Measurements from ENCODE around the gene NEK2.
"Not testable (repeated sequence)": the region's sequence is repeated elsewhere in the genome, so short reads cannot be mapped to it uniquely, and the experiment has no call there.

Gene NEK2

DNA sequence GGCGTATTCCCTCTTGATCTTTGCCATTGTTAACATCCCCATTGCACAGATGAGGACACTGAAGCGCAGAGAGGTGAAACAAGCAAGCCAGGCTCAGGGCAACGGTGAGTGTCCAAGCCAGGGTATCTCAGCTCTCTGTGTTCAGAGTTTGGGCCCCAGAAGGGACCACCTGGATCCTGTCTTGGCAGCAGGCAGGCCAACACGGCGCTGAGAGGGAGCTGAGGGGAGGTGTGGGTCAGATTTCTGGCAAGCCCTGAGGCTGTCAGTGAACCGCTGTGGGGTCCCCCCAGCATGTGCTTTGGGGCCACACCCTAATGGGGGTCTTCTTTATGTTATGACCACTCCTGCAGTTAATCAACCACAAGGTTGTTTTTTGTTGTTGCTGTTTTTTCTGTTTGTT is 23.1 kb downstream of the NEK2 start:
- no peak overlapping the region for H3K4me3 ChIP-seq (ENCODE audit: low read depth, low read length)

DNA sequence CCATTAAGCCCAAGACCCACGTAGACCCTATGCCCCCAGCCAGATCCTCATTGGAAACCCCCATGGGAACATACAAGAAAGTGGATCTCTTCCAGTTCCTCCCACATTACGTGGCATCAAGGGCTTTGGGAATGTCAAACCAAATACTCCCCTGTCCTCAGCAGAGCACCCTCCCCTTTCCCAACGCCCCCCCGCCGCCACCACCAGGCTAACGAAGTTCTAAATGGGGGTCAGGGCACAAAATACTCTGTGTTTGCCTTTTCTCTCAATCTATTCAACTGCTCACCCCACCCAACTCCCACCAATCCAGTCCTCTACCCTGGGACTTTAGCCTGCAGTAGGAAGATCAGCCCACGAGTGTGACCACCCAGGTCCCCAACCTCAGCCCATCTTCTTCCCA is 24.5 kb downstream of the NEK2 start:
- no peak overlapping the region for H3K4me3 ChIP-seq (ENCODE audit: low read depth, low read length)

DNA sequence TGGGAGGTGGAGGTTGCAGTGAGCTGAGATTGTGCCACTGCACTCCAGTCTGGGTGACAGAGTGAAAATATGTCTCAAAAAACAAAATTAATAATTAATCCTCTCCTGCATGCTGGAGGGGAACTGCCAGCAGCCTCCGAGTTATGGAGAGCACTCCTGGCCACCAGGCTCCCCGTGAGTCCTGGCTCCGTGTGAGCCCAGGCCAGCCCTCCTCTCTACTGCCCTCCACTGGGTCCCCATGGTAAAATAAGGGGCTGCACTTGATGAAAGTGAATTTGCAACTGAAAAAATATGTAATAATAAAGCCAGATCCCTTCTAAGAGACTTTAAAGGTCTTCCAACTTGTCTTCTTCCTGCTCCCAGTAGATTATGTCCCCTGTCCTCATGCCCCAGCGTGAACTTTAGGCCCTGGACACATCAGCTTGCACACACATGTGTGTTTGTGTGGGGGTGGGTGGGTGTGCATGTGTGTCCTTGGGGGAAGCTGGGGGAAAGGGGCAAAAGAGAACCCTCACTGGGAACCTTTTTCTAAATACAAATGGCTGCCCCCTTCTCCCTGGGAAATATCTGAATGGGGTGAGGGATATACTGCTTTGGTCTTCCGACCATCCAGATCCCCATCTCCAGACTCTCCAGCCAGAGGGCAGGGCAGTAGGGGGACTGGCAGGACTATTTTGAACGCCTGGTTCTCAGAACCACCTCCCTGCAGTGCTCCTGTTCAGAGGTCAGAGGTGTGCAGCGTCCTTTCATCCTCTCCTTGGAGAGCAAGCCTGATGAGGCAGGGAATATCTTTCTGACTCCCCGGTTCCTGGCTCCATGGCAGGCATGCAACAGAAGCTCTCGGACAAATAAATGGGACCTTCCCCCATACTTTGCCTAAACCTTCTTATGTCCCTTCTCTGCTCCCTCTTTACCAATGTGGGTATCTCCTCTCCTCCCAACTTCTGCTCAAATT is 26.2 kb downstream of the NEK2 start:
- H3K4me3 ChIP-seq (ENCODE audit: low read depth, low read length): no peak overlapping the region

DNA sequence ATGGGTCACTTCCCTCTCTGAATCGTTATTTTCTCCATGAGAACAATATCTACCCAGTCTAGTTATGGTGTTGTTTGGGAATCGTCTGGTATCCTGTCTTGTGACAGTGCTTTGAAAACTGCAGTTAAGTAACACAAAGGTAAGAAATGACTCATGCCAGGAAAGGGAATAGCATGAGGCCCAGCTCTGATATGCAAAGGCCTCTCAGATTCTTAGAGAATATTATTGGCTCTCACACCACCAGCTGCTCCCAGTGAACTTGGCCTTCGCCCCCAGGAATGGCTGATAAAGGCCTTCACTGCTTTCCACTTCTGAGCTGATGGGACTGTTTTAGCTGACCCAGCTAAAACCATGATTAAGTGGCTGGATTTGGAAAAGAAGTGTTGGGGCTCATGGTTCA is 27.1 kb downstream of the NEK2 start:
- no peak overlapping the region for H3K4me3 ChIP-seq (ENCODE audit: low read depth, low read length)

DNA sequence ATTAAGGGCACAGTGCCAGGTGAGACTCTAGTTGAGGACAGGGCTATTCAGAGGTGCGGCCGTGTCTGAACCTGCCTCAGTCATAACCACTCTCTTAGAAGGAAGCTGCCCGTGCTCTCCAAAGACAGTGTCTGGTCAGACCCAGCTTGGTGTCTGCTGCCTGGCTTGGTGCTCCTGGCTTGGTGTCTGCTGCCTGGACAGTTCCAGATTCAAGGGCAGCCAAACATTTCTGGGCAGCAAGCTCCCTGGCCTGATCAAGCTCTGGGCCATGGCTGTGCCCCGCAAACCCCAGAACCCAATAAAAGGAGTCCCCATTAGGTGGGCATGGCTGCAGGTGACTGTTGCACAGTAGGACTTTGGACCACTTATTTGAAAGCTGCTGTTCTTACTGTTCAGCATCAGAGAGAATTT is 27.7 kb downstream of the NEK2 start:
- H3K4me3 ChIP-seq (ENCODE audit: low read depth, low read length): no peak overlapping the region

DNA sequence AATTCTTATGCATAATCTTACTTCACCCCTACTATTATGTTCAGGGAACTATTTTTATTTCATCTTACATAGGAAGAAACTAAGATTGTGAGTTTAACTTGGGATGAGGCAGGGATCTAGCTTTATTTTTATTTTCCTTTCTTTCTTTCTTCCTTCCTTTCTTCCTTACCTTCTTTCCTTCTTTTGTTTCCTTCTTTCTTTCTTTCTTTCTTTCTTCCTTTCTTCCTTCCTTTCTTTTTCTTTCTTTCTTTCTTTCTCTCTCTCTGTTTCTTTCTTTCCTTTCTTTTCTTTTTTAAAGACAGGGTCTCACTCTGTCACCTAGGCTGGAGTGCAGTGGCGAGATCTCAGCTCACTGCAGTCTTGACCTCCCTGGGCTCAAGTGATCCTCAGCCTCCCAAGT is 28.9 kb downstream of the NEK2 start:
- H3K4me3 ChIP-seq (ENCODE audit: low read depth, low read length): no peak overlapping the region

DNA sequence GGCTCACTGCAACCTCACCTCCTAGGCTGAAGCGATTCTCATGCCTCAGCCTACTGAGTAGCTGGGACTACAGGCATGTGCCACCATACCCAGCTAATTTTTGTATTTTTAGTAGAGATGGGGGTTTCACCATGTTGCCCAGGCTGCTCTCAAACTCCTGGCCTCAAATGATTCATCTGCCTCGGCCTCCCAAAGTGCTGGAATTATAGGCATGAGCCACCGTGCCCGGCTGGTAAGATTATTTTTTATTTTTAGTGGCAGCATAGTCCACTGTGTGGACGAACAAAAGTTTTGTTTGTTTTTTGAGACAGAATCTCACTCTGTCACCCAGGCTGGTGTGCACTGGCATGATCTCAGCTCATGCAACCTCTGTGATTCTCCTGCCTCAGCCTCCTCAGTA is 29.8 kb downstream of the NEK2 start:
- H3K4me3 ChIP-seq (ENCODE audit: low read depth, low read length): not testable (repeated sequence)

DNA sequence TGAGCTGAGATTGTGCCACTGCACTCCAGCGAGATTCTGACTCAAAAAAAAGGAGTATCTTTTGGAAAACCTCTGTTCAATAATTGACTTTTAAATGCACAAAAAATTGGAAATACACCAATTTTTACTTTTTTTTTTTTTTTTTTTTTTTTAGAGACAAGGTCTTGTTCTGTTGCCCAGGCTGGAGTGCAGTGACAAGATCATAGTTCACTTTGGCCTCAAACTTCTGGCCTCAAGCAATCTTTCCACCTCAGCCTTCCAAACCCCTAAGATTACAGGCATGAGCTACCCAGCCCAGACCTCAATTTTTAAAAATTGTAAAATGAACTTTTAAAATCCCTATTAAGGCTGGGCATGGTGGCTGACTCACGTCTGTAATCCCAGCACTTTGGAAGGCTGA is 30.8 kb downstream of the NEK2 start:
- H3K4me3 ChIP-seq (ENCODE audit: low read depth, low read length): no peak overlapping the region

DNA sequence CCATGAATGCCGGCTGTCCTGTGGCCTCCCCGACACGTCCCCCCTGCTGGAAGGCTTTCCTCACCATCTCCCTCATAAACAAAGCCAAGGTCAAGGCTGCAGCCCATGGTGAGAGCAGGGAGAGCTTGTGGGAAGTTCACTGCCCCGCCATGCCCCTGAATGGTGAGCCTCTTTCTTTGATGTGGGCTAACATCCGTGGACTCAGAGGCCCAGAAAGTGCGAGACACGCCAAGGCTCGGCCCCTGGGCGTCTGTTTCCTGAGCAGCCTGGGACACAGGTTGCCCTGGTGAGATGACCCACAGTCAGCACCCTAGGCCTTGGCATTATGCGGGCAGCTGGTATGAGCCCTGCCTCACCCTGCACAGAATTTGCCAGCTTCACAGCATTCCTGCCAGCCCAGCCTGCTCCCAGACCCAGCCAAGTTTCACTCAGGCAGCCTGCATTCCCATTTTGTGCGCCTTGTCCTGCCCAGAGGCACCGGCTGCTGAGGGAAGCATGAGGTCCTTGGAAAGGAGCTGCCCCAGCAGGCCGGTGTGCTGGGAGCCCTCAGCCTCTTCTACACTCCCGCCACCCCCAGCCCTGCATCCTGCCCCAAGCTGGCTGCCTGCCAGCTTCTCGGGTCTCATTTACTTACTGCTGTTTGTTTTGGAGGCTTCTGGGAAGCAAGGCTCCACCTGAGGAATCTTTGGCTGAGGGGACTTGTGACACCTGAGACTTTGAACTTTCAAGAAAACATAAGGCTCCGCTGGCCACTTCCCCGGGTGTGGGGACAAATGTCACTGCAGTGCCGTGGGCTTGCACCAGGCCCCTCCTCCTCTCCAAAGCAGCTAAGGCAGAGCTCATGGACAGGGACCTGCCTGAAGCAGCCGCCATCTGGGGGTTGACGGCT is 31.9 kb downstream of the NEK2 start:
- H3K4me3 ChIP-seq (ENCODE audit: low read depth, low read length): no peak overlapping the region

DNA sequence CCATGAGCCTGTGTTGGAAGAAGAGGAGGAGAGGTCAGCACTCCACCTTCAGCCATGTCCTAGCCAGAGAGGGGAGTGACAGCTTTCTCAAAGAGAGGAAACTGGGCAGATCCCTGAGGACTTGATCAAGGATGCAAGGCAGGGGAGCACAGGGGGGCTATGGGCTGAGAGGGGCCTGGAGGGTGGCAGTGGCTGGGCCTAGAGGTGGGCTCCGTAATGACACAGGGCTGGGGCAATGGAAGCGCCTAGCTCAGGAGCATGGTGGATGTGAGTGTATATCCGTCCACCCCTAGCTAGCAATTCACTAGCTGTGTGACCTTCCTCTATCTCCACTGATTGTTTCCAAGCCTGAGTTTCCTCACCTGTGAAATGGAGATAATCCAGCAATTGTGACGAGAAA is 32.6 kb downstream of the NEK2 start:
- no peak overlapping the region for H3K4me3 ChIP-seq (ENCODE audit: low read depth, low read length)

DNA sequence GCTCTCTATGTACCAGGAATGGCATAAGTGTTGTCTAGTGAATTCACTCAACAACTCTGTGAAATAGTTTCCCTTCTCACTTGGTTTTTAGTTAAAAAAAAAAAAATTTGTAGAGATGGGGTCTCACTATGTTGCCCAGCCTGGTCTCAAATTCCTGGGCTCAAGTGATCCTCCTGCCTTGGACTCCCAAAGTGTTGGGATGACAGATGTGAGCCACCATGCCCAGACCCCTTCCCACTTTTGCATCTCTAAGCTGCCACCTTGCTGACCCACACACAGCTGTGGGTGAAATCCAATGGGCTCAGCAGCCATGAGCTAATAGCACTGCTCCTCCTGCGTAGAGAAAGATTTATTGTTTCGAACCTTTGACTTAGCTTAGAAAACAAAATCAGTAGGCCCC is 33.5 kb downstream of the NEK2 start:
- H3K4me3 ChIP-seq (ENCODE audit: low read depth, low read length): no peak overlapping the region

DNA sequence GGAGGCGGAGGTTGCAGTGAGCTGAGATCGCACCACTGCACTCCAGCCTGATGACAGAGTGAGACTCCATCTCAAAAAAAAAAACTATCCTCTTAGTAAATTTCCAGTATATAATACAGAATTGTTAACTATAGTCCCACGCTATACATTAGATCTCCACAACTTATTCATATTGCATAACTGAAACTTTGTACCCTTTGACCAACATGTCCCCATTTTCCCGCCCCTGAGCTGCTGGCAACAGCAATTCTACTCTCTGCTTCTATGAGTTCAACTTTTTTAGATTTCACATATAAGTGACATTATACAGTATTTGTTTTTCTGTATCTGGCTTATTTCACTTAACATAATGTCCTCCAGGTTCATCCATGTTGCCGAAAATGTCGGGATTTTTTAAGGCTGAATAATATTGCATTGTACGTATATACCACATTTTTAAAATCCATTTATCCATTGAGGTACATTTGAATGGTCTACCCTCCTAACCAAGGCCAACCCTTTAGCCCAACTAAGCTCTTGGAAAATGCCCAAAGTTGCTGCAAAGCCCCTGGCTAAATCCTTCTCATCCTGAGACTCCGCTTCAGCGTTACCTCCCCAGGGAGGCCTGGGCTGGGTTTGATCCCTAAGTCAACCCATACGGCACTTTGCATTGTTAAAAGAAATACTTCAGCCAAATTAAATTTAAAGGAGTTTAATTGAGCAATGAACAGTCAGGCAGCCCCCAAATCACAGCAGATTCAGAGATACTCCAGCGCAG is 34.2 kb downstream of the NEK2 start:
- H3K4me3 ChIP-seq (ENCODE audit: low read depth, low read length): no peak overlapping the region

DNA sequence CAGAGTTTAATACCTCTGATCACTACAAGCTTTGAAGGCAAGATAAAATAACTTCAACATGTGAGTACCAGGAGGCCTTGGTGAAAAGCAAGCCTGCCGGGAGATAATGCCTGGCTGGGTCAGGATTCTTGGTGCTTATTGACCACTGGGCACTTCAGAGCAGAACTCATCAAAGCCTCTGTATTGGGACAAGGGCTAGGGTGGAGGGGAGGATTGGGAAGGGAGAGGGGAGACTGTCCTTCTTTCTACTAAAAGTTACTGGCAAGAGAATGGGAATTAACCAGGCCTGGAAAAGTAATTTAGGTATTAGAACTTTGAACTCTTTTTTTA is 35.2 kb downstream of the NEK2 start:
- H3K4me3 ChIP-seq (ENCODE audit: low read depth, low read length): no peak overlapping the region

DNA sequence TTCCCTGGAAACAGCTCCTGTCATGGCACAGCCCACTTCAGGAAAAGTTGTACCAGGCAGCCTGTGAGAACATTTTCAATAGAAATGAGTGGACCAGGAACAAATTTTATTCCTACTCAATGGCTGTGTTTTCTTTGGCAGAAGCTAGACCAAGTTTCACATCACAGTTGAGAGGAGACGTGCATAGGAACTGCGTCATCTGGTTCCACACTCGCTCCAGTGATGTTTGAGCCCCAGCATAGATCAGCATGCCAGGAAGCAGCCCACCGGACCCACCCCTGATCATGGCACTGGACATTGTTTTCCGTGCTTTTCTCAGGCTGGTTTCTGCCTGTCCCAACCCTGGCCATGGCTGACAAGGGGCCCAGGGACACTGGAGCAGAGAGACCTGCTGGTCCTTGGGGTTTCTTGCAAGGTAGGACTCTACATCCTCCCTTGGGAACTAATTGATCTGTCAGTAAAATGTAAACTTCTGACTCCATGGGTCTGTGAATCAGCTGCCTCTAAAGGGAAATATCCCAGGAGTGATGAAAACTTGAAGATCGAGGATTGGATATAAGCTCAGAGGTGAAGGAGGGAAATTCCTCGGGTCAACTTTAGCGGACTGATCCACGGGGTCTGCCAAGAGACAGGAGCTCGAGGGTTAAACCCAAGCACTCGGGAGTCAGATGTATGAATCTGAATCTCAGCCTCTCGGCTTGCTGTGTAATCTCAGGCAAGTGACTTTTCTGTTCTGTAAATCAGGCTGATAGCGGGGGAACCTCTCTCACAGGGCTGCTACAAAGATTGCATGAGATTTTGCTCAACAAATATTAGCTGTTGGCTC is 35.7 kb downstream of the NEK2 start:
- H3K4me3 ChIP-seq (ENCODE audit: low read depth, low read length): no peak overlapping the region

DNA sequence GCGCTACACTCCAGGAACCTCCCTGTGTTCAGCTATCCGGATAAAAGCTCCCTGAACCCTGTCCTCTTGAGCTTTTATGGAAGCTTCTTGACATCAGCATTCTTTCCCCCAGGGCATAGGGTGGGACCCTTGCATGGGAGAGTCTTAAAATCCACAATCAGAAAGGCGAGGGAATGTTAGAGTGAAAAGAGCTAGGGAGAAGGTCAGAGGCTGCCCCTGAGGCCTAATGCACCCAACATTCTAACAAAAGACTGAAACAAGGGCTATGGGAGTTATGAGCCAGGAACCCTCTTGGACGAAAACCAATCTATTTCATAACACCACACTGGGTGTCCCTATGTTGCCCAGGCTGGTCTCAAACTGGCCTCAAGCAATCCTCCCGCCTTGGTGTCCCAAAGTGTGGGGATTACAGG is 36.7 kb downstream of the NEK2 start:
- H3K4me3 ChIP-seq (ENCODE audit: low read depth, low read length): no peak overlapping the region

DNA sequence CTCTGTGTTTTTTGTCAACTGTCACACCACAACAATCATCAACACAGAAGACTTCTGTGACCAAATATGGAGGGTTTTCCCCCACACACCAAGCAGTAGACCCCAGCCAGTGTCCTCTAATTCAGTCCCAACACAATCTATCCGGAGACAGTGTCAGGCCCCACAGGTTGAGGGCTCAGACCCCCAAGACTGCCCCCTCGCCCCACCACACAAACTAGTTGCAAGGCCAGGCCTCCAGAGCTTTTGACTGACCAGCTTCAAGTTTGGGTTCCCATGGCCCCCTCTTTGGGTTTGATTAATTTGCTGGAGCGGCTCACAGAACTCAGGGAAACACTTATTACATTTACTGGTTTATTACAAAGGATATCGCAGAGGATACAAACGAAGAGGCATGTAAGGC is 37.2 kb downstream of the NEK2 start:
- no peak overlapping the region for H3K4me3 ChIP-seq (ENCODE audit: low read depth, low read length)

DNA sequence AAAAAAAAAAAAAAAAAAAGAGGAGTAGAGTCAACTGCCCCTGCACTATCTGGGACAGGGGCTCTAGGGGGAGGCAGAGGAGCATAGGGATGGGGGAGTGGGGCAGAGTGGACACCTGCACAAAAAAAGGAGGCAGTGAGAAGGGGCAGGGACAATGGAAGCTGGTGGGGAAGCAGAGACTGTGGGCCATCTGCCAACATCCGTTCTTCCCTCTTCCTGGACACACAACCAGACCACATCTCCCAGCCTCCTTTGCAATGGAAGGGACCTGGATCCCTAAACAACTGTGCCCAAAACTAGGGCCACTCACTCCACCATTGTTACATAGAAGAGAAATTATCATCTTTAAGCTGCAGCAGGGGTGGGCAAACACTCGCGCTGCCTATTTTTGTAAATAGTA is 38.4 kb downstream of the NEK2 start:
- no peak overlapping the region for H3K4me3 ChIP-seq (ENCODE audit: low read depth, low read length)

DNA sequence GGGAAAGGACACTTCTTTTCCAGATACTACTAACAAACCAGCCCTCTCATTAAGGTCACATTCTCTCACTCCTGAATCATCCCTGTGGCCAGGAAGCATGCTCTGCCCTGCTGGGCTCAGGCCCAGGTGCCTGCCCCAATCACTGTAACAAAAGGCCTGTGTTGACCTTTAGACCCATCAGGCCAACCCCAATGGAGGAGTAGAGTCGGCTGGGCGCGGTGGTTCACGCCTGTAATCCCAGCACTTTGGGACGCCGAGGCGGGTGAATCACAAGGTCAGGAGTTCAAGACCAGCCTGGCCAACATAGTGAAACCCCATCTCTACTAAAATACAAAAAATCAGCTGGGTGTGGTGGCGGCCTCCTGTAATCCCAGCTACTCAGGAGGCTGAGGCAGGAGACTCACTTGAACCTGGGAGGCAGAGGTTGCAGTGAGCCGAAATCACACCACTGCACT is 38.8 kb downstream of the NEK2 start:
- not testable (repeated sequence) for H3K4me3 ChIP-seq (ENCODE audit: low read depth, low read length)

DNA sequence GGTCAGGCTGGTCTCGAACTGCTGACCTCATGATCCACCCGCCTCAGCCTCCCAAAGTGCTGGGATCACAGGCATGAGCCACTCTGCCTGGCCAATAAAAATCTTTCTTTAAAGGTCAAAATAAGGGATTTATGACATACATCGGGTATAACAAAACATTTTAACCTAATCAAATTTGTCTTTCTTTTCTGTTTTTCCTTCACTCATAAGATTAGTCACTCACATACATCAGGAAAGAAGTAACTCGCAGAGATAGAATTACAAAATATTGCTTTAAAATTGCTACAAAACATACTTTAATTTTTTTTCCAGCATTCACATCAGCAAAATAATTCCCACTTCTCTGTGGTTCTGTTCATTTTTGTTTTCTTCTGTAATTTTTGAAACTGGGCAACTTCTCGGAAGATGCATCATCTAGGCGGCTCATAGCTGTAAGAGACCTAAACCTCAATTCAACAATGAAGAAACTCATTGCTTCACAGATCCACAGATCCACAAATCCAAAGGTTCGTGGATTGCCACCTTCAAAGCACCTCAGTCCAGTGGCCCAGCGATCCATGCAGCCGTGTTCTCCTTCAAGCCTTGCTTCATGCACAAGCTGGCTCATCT is 39.7 kb downstream of the NEK2 start:
- no peak overlapping the region for H3K4me3 ChIP-seq (ENCODE audit: low read depth, low read length)

DNA sequence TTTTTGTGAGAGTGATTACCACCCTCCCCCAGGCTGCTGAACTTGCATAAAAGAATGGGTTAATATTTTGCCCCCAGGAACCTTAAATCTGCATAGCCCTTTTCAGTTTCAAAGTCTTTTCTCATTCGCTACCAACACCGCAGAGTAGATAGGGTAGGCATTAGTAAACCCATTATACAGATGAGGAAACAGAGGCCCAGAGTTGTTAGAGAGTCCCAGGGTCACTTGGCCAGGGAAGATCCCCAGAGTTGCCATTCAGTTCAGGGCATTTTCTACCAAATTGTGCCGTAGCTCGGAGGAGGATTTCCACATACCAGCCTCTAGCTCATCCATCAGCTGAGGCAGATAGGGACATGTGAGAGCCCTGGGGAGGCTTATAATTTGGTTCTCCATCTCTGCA is 40.5 kb downstream of the NEK2 start:
- no peak overlapping the region for H3K4me3 ChIP-seq (ENCODE audit: low read depth, low read length)
